CD4-positive, alpha-beta T cell treated with Interleukin-6 at 100 ng/mL for 8 hours (primary cell): ENCODE data around the gene OR7G1.
"Not testable (repeated sequence)": the region's sequence is repeated elsewhere in the genome, so short reads cannot be mapped to it uniquely, and the experiment has no call there.

ENCODE experiments used
- DNase-seq: peaks from one replicate; pipeline ENCODE4 v3.0.0-alpha.2; 2020; ENCODE audit warnings: mixed read lengths, low spot score

OR7G1 gene

GRCh38 chr19:9076901-9077300 lies 38.7 kb downstream of the OR7G1 start:
- no peak for DNase-seq

GRCh38 chr19:9075064-9075949 lies 40.3 kb downstream of the OR7G1 start:
- DNase-seq: no peak

DNA sequence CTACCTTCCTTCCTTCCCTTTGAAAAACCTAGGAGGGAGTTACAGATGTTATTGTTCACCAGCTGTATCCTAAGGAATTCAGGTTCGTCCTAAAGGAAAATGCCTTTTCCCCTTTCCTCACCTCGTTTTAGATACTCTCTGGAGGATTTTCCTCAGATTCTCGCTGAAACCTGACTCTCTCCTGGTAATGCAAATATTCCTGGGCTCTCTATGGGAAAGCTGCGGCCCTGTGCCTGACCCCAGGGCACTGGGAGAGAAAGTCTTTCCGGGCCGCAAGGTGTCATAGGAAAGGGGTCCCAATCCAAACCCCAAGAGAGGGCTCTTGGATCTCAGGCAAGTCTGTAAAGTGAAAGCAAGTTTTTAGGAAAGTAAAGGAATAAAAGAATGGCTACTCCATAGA lies 41.8 kb downstream of the OR7G1 start:
- DNase-seq: no peak

- not testable (repeated sequence) for DNase-seq
Observed at GRCh38 chr19:9071720-9072119, 43.8 kb downstream of the OR7G1 start.

DNA sequence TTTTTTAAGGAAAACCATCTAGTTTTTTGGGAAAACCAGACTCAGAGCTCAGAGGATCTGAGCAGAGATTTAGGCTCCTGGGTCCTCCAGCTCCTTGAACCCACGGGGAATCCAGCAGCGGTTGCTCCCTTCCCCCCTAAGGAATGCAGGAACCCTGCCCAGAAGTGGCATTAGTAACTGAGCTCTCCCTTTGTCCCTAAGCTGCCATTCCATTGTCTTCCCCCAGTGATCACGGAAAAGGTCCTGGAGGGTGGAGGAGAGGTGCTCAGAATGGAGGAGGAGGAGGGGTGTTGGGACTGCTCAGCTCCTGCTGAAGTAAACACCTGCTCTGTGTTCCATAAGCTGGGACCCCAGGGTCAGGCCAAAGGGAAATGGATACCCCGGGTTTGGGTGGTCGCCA lies 45.5 kb downstream of the OR7G1 start:
- no peak for DNase-seq

DNA sequence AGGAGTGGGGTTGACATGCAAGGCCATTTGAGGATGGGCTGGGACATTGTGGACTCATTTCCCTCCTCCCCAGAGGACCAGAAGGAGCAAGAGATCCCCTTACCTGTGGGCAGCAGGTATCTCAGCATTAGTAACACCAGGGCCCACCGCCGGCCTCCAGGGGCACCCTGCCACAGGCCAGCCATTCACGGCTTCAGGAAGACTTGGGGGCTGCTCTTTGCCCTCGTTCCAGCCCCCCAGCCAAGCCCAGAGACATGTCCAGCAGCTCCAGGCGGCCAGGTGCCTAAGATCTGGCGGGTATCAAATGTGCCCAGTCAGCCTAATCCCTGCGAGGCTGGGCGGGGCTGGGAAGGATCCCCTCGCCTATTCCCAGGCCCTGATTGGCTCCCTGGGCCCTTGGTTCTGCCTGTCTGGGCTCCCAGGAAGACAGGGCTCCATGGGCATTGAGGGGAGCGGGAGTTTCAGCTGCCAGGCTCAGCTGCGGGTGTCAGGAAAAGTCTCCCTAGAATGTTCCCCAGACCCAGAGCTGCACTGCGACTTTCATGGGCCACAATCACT lies 50.0 kb downstream of the OR7G1 start:
- DNase-seq: no peak
